AG09309 (cell line): ENCODE data around the gene ROPN1B.

ENCODE experiments used
- DNase-seq: peaks from one replicate; pipeline ENCODE4 v3.0.0-alpha.2; 2010; ENCODE audit warnings: low read depth
- H3K4me3 ChIP-seq: 2 replicates; pipeline ENCODE4 v1.5.1; 2011; ENCODE audit warnings: mild to moderate bottlenecking, low read depth, low read length, moderate library complexity; ENCODE audit not compliant: control insufficient read depth
- TF ChIP-seq, protein P1 (sequence below): IDR thresholded peaks from 2 replicates; pipeline ENCODE4 v1.5.1; 2011; ENCODE audit warnings: mild to moderate bottlenecking, low read depth, low read length, inconsistent platforms; ENCODE audit not compliant: insufficient read depth, control insufficient read depth; ENCODE audit errors: missing control alignments

Gene ROPN1B

DNA sequence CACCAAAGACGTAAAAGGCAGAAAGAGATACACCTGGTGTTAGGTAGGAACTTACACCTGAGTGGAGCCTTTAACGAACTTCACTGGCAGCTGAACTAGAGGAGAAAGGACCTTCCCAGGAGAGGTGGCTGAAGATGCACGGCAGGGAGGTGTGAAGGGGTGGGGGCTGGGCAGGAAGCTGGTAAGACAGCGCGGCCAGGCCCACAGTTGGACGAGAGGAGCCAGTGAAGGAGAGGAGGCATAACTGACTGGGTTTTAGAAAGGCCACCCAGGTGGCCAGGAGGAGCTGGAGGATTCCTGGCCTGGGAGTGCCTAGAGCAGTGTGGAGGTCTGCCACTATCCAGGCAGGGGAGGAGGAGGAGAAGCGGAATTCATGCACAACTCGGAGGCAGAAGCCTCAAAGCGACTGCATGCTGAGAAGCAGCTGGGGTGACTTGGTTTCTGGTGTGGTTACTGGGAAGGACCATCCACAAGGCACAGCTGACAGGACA lies 63.0 kb downstream of the ROPN1B start:
- TF ChIP-seq, protein P1, sequence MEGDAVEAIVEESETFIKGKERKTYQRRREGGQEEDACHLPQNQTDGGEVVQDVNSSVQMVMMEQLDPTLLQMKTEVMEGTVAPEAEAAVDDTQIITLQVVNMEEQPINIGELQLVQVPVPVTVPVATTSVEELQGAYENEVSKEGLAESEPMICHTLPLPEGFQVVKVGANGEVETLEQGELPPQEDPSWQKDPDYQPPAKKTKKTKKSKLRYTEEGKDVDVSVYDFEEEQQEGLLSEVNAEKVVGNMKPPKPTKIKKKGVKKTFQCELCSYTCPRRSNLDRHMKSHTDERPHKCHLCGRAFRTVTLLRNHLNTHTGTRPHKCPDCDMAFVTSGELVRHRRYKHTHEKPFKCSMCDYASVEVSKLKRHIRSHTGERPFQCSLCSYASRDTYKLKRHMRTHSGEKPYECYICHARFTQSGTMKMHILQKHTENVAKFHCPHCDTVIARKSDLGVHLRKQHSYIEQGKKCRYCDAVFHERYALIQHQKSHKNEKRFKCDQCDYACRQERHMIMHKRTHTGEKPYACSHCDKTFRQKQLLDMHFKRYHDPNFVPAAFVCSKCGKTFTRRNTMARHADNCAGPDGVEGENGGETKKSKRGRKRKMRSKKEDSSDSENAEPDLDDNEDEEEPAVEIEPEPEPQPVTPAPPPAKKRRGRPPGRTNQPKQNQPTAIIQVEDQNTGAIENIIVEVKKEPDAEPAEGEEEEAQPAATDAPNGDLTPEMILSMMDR = no peak
- DNase-seq = no peak

More for the DNA sequence above, 63.0 kb downstream of the ROPN1B start:
- no peak overlapping the region for H3K4me3 ChIP-seq
